DOHH2 (cell line): Measurements from ENCODE around the gene TLR9.

Experiments
- H3F3A ChIP-seq: fragments of 200-600 bp; sonication (generic), shearing (Covaris generic); 2 replicates; pipeline ENCODE4 v1.6.0; 2016; ENCODE audit warnings: antibody characterized with exemption, mild to moderate bottlenecking; ENCODE audit not compliant: control insufficient read depth, insufficient read depth
- H3K27ac ChIP-seq: fragments of 200-600 bp; sonication (generic); 2 replicates; pipeline ENCODE4 v1.5.1; 2014; ENCODE audit warnings: low read depth, mild to moderate bottlenecking, low read length, moderate library complexity
- H3K27me3 ChIP-seq: fragments of 200-600 bp; sonication (generic); 2 replicates; pipeline ENCODE4 v1.6.1; 2014; ENCODE audit warnings: mild to moderate bottlenecking, low read length, mixed read lengths; ENCODE audit not compliant: control insufficient read depth
- H3K36me3 ChIP-seq: fragments of 200-600 bp; sonication (generic); 2 replicates; pipeline ENCODE4 v1.6.1; 2014; ENCODE audit warnings: mild to moderate bottlenecking, low read length, moderate library complexity, mixed read lengths; ENCODE audit not compliant: control insufficient read depth
- H3K4me1 ChIP-seq: fragments of 200-600 bp; sonication (generic); 2 replicates; pipeline ENCODE4 v1.6.1; 2014; ENCODE audit warnings: mild to moderate bottlenecking, low read length, mixed read lengths; ENCODE audit not compliant: control insufficient read depth
- H3K4me2 ChIP-seq: fragments of 200-600 bp; sonication (generic); 2 replicates; pipeline ENCODE4 v1.6.0; 2014; ENCODE audit warnings: mild to moderate bottlenecking, low read length, moderate library complexity
- H3K4me3 ChIP-seq: fragments of 200-600 bp; sonication (generic); 2 replicates; pipeline ENCODE4 v1.5.1; 2014; ENCODE audit warnings: mild to moderate bottlenecking, low read length, mixed read lengths
- H3K79me2 ChIP-seq: fragments of 200-600 bp; sonication (generic); 2 replicates; pipeline ENCODE4 v1.6.1; 2014; ENCODE audit warnings: mild to moderate bottlenecking, low read length, mixed read lengths; ENCODE audit not compliant: control insufficient read depth
- H3K9me2 ChIP-seq: fragments of 200-600 bp; sonication (generic); replicated peaks from 2 replicates; pipeline ENCODE4 v1.6.1; 2014; ENCODE audit warnings: mild to moderate bottlenecking, low read length, mixed read lengths; ENCODE audit not compliant: control insufficient read depth
- H3K9me3 ChIP-seq: fragments of 200-600 bp; sonication (generic); 2 replicates; pipeline ENCODE4 v1.6.1; 2014; ENCODE audit warnings: antibody characterized with exemption, low read length, mixed read lengths; ENCODE audit not compliant: control insufficient read depth, insufficient read depth
- H4K20me1 ChIP-seq: fragments of 200-600 bp; sonication (generic); 2 replicates; pipeline ENCODE4 v1.6.0; 2014; ENCODE audit warnings: low read depth, mild to moderate bottlenecking, antibody characterized with exemption, low read length, moderate library complexity; ENCODE audit not compliant: control insufficient read depth, insufficient read depth
- CTCF ChIP-seq: fragments of 200-600 bp; sonication (generic); IDR thresholded peaks from one replicate; pipeline ENCODE4 v1.5.1; 2014; ENCODE audit warnings: antibody characterized with exemption, mild to moderate bottlenecking, low read depth, low read length; ENCODE audit not compliant: poor library complexity, severe bottlenecking
- EZH2phosphoT487 ChIP-seq: fragments of 200-600 bp; sonication (generic); IDR thresholded peaks from 2 replicates; pipeline ENCODE4 v1.6.1; 2017; ENCODE audit warnings: borderline replicate concordance, mild to moderate bottlenecking, antibody characterized with exemption, low read length, moderate library complexity, mixed read lengths

Gene TLR9

GRCh38 chr3:52195823-52196331 lies 29.6 kb downstream of the TLR9 start:
- Histone ChIP-seq H3K9me3 (no peaks in the 10 kb centered on the region), H3F3A (no peaks in the 10 kb centered on the region), H3K4me1 (peaks cover 23% of the 10 kb centered on the region), H3K27ac (no peak overlapping the region), H3K4me3 (no peak overlapping the region), H3K79me2 (peaks cover 16% of the 10 kb centered on the region), H4K20me1 (no peaks in the 10 kb centered on the region; the same call in 1 of the 2 replicates), H3K4me2 (no peak overlapping the region), H3K9me2 (no peaks in the 10 kb centered on the region), H3K36me3 (peaks cover 25% of the 10 kb centered on the region), H3K27me3 (no peaks in the 10 kb centered on the region)
- TF ChIP-seq CTCF, result no peak
- TF ChIP-seq EZH2phosphoT487, result no peak

GRCh38 chr3:52195291-52195597 lies 30.2 kb downstream of the TLR9 start:
- Histone ChIP-seq H4K20me1 (no peaks in the 10 kb centered on the region; the same call in 1 of the 2 replicates), H3F3A (no peaks in the 10 kb centered on the region), H3K27me3 (no peaks in the 10 kb centered on the region), H3K4me2 (no peak overlapping the region), H3K4me1 (peaks cover 22% of the 10 kb centered on the region), H3K36me3 (peaks cover 20% of the 10 kb centered on the region), H3K79me2 (peaks cover 16% of the 10 kb centered on the region), H3K27ac (no peak overlapping the region), H3K4me3 (no peak overlapping the region), H3K9me3 (no peaks in the 10 kb centered on the region), H3K9me2 (no peaks in the 10 kb centered on the region)
- TF ChIP-seq CTCF (no peak), EZH2phosphoT487 (no peak)

- H4K20me1 ChIP-seq, result no peaks in the 10 kb centered on the region; the same call in 1 of the 2 replicates
- no peaks in the 10 kb centered on the region for H3K27me3 ChIP-seq
- H3K9me3 ChIP-seq, result no peaks in the 10 kb centered on the region
- peaks cover 16% of the 10 kb centered on the region for H3K79me2 ChIP-seq
- H3K36me3 ChIP-seq, result peaks cover 15% of the 10 kb centered on the region
- H3K4me2 ChIP-seq, result no peak overlapping the region
- H3F3A ChIP-seq, result no peaks in the 10 kb centered on the region
- H3K4me1 ChIP-seq, result peaks cover 20% of the 10 kb centered on the region
- H3K4me3 ChIP-seq, result no peak overlapping the region
- H3K9me2 ChIP-seq, result no peaks in the 10 kb centered on the region
- H3K27ac ChIP-seq, result no peak overlapping the region
- no peak for TF ChIP-seq CTCF
- TF ChIP-seq EZH2phosphoT487, result no peak
These were observed 30.8 kb downstream of the TLR9 start for GRCh38 chr3:52194485-52195290.
